Measurements from ENCODE around the gene RTTN.

GRCh38 chr18:70232261-70232660 is 26.8 kb upstream of the RTTN start:
- TF ChIP-seq CHD1 (IDR thresholded peaks at IDR 0.05; ENCODE audit: low read depth, low read length) (no peak), MAZ (IDR thresholded peaks at IDR 0.05; ENCODE audit: borderline replicate concordance, low read depth, low read length) (no peak), POLR2A (IDR thresholded peaks at IDR 0.05; ENCODE audit: low read depth, low read length) (no peak), SMC3 (IDR thresholded peaks at IDR 0.05; ENCODE audit: low read depth, low read length) (no peak), MXI1 (IDR thresholded peaks at IDR 0.05; ENCODE audit: borderline replicate concordance, low read depth, low read length) (no peak), RAD21 (IDR thresholded peaks at IDR 0.05; ENCODE audit: low read length) (no peak)
- TF ChIP-seq, protein P1, sequence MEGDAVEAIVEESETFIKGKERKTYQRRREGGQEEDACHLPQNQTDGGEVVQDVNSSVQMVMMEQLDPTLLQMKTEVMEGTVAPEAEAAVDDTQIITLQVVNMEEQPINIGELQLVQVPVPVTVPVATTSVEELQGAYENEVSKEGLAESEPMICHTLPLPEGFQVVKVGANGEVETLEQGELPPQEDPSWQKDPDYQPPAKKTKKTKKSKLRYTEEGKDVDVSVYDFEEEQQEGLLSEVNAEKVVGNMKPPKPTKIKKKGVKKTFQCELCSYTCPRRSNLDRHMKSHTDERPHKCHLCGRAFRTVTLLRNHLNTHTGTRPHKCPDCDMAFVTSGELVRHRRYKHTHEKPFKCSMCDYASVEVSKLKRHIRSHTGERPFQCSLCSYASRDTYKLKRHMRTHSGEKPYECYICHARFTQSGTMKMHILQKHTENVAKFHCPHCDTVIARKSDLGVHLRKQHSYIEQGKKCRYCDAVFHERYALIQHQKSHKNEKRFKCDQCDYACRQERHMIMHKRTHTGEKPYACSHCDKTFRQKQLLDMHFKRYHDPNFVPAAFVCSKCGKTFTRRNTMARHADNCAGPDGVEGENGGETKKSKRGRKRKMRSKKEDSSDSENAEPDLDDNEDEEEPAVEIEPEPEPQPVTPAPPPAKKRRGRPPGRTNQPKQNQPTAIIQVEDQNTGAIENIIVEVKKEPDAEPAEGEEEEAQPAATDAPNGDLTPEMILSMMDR (conservative IDR thresholded peaks at IDR 0.05; ENCODE audit: low read depth, low read length) = no peak
